HepG2 (cell line): ENCODE data around the gene NPC1. TPM values are rescaled to one million over a fixed set of nuclear protein-coding genes. Genes with fewer than 3 reads are reported as not detected.

Experiments used
- CEBPG ChIP-seq: IDR thresholded peaks from 2 replicates; pipeline ENCODE4 v1.6.1; 2016
- DR1 ChIP-seq: sonication (generic); formaldehyde crosslinking; IDR thresholded peaks from 2 replicates; pipeline ENCODE4 v1.8.0; 2021; ENCODE audit warnings: mild to moderate bottlenecking, missing genetic modification reagents, inconsistent platforms
- EEA1 ChIP-seq: sonication (generic); formaldehyde crosslinking; IDR thresholded peaks from 2 replicates; pipeline ENCODE4 v1.5.1; 2020; ENCODE audit warnings: mild to moderate bottlenecking, missing genetic modification reagents, borderline replicate concordance
- MAFG ChIP-seq: sonication (generic); formaldehyde crosslinking; IDR thresholded peaks from 2 replicates; pipeline ENCODE4 v1.5.1; 2020; ENCODE audit warnings: mild to moderate bottlenecking, missing genetic modification reagents
- MTA1 ChIP-seq: sonication (generic); formaldehyde crosslinking; IDR thresholded peaks from 2 replicates; pipeline ENCODE4 v1.4.0; 2020; ENCODE audit warnings: missing genetic modification reagents, mild to moderate bottlenecking, borderline replicate concordance
- NBN ChIP-seq: fragments of 450-650 bp; conservative IDR thresholded peaks from 2 replicates; pipeline ENCODE4 v1.6.1; 2017
- PPARG ChIP-seq: conservative IDR thresholded peaks from 2 replicates; pipeline ENCODE4 v1.6.1; 2016; ENCODE audit warnings: missing biosample characterization, missing genetic modification reagents
- RARA ChIP-seq: IDR thresholded peaks from 2 replicates; pipeline ENCODE4 v1.6.1; 2016; ENCODE audit warnings: missing genetic modification reagents, missing compliant biosample characterization
- RNF2 ChIP-seq: fragments of 450-650 bp; conservative IDR thresholded peaks from 2 replicates; pipeline ENCODE4 v1.6.1; 2016; ENCODE audit warnings: low read depth
- SMYD3 ChIP-seq: sonication (generic); formaldehyde crosslinking; IDR thresholded peaks from 2 replicates; pipeline ENCODE4 v1.8.1; 2023; ENCODE audit warnings: mild to moderate bottlenecking, missing genetic modification reagents
- TGIF2 ChIP-seq: IDR thresholded peaks from 2 replicates; pipeline ENCODE4 v1.6.1; 2016; ENCODE audit warnings: control low read depth, missing compliant biosample characterization
- ZNF263 ChIP-seq: sonication (generic); formaldehyde crosslinking; IDR thresholded peaks from 2 replicates; pipeline ENCODE4 v1.4.0; 2020; ENCODE audit warnings: missing genetic modification reagents
- ZNF343 ChIP-seq: sonication (generic); formaldehyde crosslinking; IDR thresholded peaks from 2 replicates; pipeline ENCODE4 v1.4.0; 2020; ENCODE audit warnings: mild to moderate bottlenecking, missing genetic modification reagents
- ZNF614 ChIP-seq: IDR thresholded peaks from 2 replicates; pipeline ENCODE4 v1.6.1; 2018; ENCODE audit warnings: missing biosample characterization, missing genetic modification reagents, inconsistent platforms, borderline replicate concordance
- ZNF644 ChIP-seq: IDR thresholded peaks from 2 replicates; pipeline ENCODE4 v1.6.1; 2016; ENCODE audit warnings: low read depth
- ZNF652 ChIP-seq: IDR thresholded peaks from 2 replicates; pipeline ENCODE4 v1.6.1; 2016; ENCODE audit warnings: low read depth, borderline replicate concordance
- ZSCAN20 ChIP-seq: sonication (generic); formaldehyde crosslinking; IDR thresholded peaks from 2 replicates; pipeline ENCODE4 v1.4.0; 2020; ENCODE audit warnings: missing genetic modification reagents, mild to moderate bottlenecking, borderline replicate concordance
- polyA plus RNA-seq, 8 experiments: library from polyadenylated mRNA; depleted of rRNA in 3 of 8; stranded (reverse) in 7 of 8; unstranded in 1 of 8; fragments of >200 nt; fragmentation: Illumina TruSeq in 4 of 8; extraction: Trizol in 4 of 8; gene quantifications; 2 replicates each; pipeline versions ENCODE4 v1.2.1 to v1.2.3, GENCODE V29; 2011 to 2016; ENCODE audit warnings: low read depth in 4 of 8, missing spikeins in 1 of 8, mixed read lengths in 1 of 8; ENCODE audit not compliant: insufficient read depth in 1 of 8
- total RNA-seq, 5 experiments: library from RNA; depleted of rRNA; stranded (reverse); fragments of >200 nt; fragmentation: Illumina TruSeq; extraction: Trizol; gene quantifications; 2 replicates each; pipeline ENCODE4 v1.2.3, GENCODE V29; 2016; ENCODE audit warnings: low read depth in 1 of 5
- TF ChIP-seq, protein P1 (sequence below): sonication (generic); formaldehyde crosslinking; IDR thresholded peaks from 2 replicates; pipeline ENCODE4 v1.5.0; 2020; ENCODE audit warnings: missing genetic modification reagents, mild to moderate bottlenecking, borderline replicate concordance
- TF ChIP-seq, protein P2 (sequence below): sonication (generic); formaldehyde crosslinking; IDR thresholded peaks from 2 replicates; pipeline ENCODE4 v1.4.0; 2020; ENCODE audit warnings: missing genetic modification reagents
- TF ChIP-seq, protein P3 (sequence below): sonication (generic); formaldehyde crosslinking; IDR thresholded peaks from 2 replicates; pipeline ENCODE4 v1.5.1; 2020; ENCODE audit warnings: missing genetic modification reagents, mild to moderate bottlenecking, borderline replicate concordance
- TF ChIP-seq, protein P4 (sequence below): sonication (generic); formaldehyde crosslinking; IDR thresholded peaks from 2 replicates; pipeline ENCODE4 v1.4.0; 2020; ENCODE audit warnings: missing genetic modification reagents
- TF ChIP-seq, protein P5 (sequence below): sonication (generic); formaldehyde crosslinking; conservative IDR thresholded peaks from 2 replicates; pipeline ENCODE4 v1.4.0; 2020; ENCODE audit warnings: mild to moderate bottlenecking, missing genetic modification reagents, moderate library complexity

Gene NPC1
- total and polyA plus RNA-seq, 2 of the 13 experiments (the other 11 are each of a cell fraction or from before 2014, with no cell fraction given), result 46.5 to 114 TPM

DNA sequence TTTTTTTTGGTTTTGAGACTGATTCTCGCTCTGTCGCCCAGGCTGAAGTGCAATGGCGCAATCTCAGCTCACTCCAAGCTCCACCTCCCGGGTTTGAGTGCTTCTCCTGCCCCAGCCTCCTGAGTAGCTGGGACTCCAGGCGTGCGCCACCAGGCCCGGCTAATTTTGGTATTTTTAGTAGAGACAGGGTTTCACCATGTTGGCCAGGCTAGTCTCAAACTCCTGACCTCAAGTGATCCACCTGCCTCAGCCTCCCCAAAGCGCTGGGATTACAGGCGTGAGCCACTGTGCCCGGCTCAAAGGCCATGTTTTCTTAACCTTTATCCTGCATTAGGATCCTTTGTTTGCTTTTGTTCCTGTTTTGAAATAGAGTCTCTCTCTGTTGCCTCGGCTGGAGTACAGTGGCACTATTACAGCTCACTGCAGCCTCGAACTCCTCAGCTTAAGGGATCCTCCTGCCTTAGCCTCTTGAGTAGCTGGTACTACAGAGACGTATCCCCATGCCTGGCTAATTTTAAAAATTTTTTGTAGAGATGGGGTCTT, 41.0 kb downstream of the NPC1 start (continued):
- TF ChIP-seq, protein P1, sequence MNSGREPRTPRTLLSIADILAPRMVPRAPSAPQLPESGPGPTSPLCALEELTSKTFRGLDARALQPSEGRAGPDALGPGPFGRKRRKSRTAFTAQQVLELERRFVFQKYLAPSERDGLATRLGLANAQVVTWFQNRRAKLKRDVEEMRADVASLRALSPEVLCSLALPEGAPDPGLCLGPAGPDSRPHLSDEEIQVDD (CRISPR knock-in tag), result no peak
- TF ChIP-seq, protein P2, sequence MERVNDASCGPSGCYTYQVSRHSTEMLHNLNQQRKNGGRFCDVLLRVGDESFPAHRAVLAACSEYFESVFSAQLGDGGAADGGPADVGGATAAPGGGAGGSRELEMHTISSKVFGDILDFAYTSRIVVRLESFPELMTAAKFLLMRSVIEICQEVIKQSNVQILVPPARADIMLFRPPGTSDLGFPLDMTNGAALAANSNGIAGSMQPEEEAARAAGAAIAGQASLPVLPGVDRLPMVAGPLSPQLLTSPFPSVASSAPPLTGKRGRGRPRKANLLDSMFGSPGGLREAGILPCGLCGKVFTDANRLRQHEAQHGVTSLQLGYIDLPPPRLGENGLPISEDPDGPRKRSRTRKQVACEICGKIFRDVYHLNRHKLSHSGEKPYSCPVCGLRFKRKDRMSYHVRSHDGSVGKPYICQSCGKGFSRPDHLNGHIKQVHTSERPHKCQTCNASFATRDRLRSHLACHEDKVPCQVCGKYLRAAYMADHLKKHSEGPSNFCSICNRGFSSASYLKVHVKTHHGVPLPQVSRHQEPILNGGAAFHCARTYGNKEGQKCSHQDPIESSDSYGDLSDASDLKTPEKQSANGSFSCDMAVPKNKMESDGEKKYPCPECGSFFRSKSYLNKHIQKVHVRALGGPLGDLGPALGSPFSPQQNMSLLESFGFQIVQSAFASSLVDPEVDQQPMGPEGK (CRISPR knock-in tag), result peak; percentile 25; the same call in 1 of the 2 replicates
- no peak for TF ChIP-seq ZNF644 (CRISPR knock-in tag)
- no peak for TF ChIP-seq ZNF652 (CRISPR knock-in tag)
- no peak for TF ChIP-seq DR1 (CRISPR knock-in tag)
- peak; percentile 87 for TF ChIP-seq RARA (CRISPR knock-in tag)
- TF ChIP-seq MTA1, result peak; percentile 37; the same call in 1 of the 2 replicates
- peak; percentile 59; the same call in 1 of the 2 replicates for TF ChIP-seq CEBPG
- TF ChIP-seq SMYD3 (CRISPR knock-in tag), result no peak
- TF ChIP-seq, protein P3, sequence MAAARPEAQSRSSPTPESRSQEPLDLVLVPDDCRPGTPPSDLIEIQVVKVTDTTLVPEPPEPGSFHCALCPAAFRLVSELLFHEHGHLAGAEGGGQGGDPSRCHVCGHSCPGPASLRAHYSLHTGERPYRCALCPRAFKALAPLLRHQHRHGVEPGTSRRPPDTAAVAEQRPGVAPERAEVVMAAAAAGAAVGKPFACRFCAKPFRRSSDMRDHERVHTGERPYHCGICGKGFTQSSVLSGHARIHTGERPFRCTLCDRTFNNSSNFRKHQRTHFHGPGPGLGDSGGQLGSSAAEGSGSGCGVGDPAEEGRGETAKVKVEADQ (CRISPR knock-in tag), result no peak
- TF ChIP-seq MAFG (CRISPR knock-in tag), result no peak
- 0 out of 2 replicates have a peak, but pooled peaks have one; percentile 39 for TF ChIP-seq ZNF263 (CRISPR knock-in tag)
- TF ChIP-seq ZNF614, result no peak
- TF ChIP-seq RNF2, result no peak
- TF ChIP-seq ZNF343 (CRISPR knock-in tag), result no peak
- TF ChIP-seq, protein P4, sequence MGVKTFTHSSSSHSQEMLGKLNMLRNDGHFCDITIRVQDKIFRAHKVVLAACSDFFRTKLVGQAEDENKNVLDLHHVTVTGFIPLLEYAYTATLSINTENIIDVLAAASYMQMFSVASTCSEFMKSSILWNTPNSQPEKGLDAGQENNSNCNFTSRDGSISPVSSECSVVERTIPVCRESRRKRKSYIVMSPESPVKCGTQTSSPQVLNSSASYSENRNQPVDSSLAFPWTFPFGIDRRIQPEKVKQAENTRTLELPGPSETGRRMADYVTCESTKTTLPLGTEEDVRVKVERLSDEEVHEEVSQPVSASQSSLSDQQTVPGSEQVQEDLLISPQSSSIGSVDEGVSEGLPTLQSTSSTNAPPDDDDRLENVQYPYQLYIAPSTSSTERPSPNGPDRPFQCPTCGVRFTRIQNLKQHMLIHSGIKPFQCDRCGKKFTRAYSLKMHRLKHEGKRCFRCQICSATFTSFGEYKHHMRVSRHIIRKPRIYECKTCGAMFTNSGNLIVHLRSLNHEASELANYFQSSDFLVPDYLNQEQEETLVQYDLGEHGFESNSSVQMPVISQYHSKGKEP (CRISPR knock-in tag), result no peak
- TF ChIP-seq, protein P5, sequence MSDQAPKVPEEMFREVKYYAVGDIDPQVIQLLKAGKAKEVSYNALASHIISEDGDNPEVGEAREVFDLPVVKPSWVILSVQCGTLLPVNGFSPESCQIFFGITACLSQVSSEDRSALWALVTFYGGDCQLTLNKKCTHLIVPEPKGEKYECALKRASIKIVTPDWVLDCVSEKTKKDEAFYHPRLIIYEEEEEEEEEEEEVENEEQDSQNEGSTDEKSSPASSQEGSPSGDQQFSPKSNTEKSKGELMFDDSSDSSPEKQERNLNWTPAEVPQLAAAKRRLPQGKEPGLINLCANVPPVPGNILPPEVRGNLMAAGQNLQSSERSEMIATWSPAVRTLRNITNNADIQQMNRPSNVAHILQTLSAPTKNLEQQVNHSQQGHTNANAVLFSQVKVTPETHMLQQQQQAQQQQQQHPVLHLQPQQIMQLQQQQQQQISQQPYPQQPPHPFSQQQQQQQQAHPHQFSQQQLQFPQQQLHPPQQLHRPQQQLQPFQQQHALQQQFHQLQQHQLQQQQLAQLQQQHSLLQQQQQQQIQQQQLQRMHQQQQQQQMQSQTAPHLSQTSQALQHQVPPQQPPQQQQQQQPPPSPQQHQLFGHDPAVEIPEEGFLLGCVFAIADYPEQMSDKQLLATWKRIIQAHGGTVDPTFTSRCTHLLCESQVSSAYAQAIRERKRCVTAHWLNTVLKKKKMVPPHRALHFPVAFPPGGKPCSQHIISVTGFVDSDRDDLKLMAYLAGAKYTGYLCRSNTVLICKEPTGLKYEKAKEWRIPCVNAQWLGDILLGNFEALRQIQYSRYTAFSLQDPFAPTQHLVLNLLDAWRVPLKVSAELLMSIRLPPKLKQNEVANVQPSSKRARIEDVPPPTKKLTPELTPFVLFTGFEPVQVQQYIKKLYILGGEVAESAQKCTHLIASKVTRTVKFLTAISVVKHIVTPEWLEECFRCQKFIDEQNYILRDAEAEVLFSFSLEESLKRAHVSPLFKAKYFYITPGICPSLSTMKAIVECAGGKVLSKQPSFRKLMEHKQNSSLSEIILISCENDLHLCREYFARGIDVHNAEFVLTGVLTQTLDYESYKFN (CRISPR knock-in tag), result peak; percentile 92
- TF ChIP-seq PPARG, result peak; percentile 99
- TF ChIP-seq EEA1 (CRISPR knock-in tag), result no peak
- no peak for TF ChIP-seq TGIF2 (CRISPR knock-in tag)
- no peak for TF ChIP-seq NBN
- TF ChIP-seq ZSCAN20 (CRISPR knock-in tag), result no peak
